ENCODE measurements around the gene SFTA2. TPM values are rescaled to one million over a fixed set of nuclear protein-coding genes. Genes with fewer than 3 reads are reported as not detected.

The SFTA2 gene
- total and polyA plus RNA-seq, 10 of the 15 experiments (the other 5 are each of a cell fraction or from before 2014, with no cell fraction given) = 0.15 to 0.92 (median 0.33) TPM; not detected in 4

DNA sequence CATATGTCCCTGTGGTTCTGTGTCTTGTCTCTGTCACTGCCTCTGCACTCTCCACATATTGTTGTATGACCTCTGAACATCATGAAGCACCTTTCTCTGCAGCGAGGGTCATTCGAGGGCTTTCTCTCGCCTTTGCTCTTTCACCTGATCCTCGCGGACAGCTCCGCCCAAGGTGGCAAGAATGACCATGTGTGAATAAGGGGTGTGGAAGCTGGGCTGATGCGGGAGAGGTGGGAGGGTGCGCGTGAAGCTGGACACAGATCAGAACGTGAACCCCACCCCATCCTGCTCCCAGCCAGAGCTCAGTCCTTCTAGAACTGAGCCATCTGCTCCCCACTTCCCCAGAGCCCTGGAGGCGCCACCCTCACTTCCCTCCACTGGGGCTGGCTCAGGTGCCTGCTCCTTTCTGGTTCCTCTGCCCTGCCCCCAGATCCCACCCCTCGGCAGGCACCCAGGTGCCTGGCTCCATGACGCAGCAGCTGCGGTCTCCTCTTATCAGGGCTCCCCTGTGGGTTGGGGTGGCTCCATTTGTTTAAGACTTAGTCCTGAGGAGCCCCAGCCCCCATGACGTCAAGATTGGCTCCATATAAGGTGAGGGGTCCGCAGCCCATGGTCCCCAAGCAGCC is 8.5 kb upstream of the SFTA2 start, which contains the start of gene MUCL3:
MUCL3 (plus strand) TSS at position 613 of the 626 bp plus-strand sequence. CDS start 27 bp downstream, outside the sequence.
- POLR2A ChIA-PET = no interaction called here
- CTCF ChIA-PET = interaction anchor here (0.8 kb wide), 1 partner anchor 139 kb away, joined by 3 read pairs; no protein-coding TSS in a partner anchor
- Histone ChIP-seq H3K79me2 (ENCODE audit: control insufficient read depth, insufficient read depth, low read length) (no peaks in the 10 kb centered on the region), H3K9me3 (replicated peaks; ENCODE audit: control insufficient read depth, insufficient read depth, low read length) (no peaks in the 10 kb centered on the region), H3K27me3 (replicated peaks in 1 of 2; ENCODE audit: control insufficient read depth in 2 of 2, insufficient read depth in 2 of 2, low read length in 1 of 2) (peaks cover 0 to 3% of the 10 kb centered on the region in 2 experiments; a peak in 3 of 4 replicates), H3K4me3 (no peak within 1 kb of the TSS), H3K36me3 (ENCODE audit: control insufficient read depth in 2 of 2, insufficient read depth in 2 of 2, low read length in 1 of 2) (no peaks in the 10 kb centered on the region), H3K4me2 (ENCODE audit: control insufficient read depth, insufficient read depth) (no peak within 1 kb of the TSS), H3K27ac (ENCODE audit: control insufficient read depth, insufficient read depth) (no peak within 1 kb of the TSS), H3K9ac (ENCODE audit: control insufficient read depth, insufficient read depth, low read length) (no peak within 1 kb of the TSS), H4K20me1 (ENCODE audit: control insufficient read depth, insufficient read depth) (no peaks in the 10 kb centered on the region; the same call in 1 of the 2 replicates), H2AFZ (ENCODE audit: control insufficient read depth, low read depth, low read length) (no peak within 1 kb of the TSS), H3K4me1 (ENCODE audit: control insufficient read depth, insufficient read depth, low read length) (no peaks in the 10 kb centered on the region)
- no TSS peak for BruUV-seq (replicated peaks)
- DNase-seq (ENCODE audit: low read depth, low spot score) (no peak), ATAC-seq (no peak), FAIRE-seq (no peak)
- RAD21 ChIA-PET (ENCODE audit: unreplicated experiment) = interaction anchor here (1.1 kb wide), 1 partner anchor 130 kb away, joined by 4 read pairs; no protein-coding TSS in a partner anchor
- intact Hi-C loops (cut with micrococcal nuclease; ENCODE audit: unreplicated experiment) (no loop called here), in situ Hi-C loops (cut with MboI) (no loop called here)
- WGBS (ENCODE audit: insufficient coverage, insufficient replicate concordance, low lambda C conversion rate, missing lambda C conversion rate) = 51% methylated on average over 16 of the region's 16 CpGs
- SMC1A ChIA-PET (ENCODE audit: uncharacterized antibody, unreplicated experiment) = no interaction called here
- no peak for TF ChIP-seq SUPT20H (IDR thresholded peaks at IDR 0.05; ENCODE audit: borderline replicate concordance, control insufficient read depth, low read depth, low read length)
- TF ChIP-seq, protein P1, sequence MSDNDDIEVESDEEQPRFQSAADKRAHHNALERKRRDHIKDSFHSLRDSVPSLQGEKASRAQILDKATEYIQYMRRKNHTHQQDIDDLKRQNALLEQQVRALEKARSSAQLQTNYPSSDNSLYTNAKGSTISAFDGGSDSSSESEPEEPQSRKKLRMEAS (IDR thresholded peaks at IDR 0.05; ENCODE audit: low read depth, low read length) = no peak
- TF ChIP-seq, protein P2, sequence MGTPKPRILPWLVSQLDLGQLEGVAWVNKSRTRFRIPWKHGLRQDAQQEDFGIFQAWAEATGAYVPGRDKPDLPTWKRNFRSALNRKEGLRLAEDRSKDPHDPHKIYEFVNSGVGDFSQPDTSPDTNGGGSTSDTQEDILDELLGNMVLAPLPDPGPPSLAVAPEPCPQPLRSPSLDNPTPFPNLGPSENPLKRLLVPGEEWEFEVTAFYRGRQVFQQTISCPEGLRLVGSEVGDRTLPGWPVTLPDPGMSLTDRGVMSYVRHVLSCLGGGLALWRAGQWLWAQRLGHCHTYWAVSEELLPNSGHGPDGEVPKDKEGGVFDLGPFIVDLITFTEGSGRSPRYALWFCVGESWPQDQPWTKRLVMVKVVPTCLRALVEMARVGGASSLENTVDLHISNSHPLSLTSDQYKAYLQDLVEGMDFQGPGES (IDR thresholded peaks at IDR 0.05) = no peak
- TF ChIP-seq YY1 (IDR thresholded peaks at IDR 0.05; ENCODE audit: low read depth, low read length) = no peak
- TF ChIP-seq RAD51 (IDR thresholded peaks at IDR 0.05) = no peak
- no peak for TF ChIP-seq CBFB (IDR thresholded peaks at IDR 0.05; ENCODE audit: low read depth)
- TF ChIP-seq EGR1 (IDR thresholded peaks at IDR 0.05; ENCODE audit: borderline replicate concordance in 1 of 2, low read depth in 2 of 2, low read length in 2 of 2) = no peak
- no peak for TF ChIP-seq ESRRA (IDR thresholded peaks at IDR 0.05; ENCODE audit: low read length)
- no peak for TF ChIP-seq HDGF (IDR thresholded peaks at IDR 0.05)
- no peak for TF ChIP-seq MYB (IDR thresholded peaks at IDR 0.05; ENCODE audit: borderline replicate concordance, low read depth, low read length)
